HUDEP-2 (cell line): Measurements from ENCODE around the gene MKNK1.

Experiments used
- DNase-seq, 76 experiments: peaks; one replicate each; lab custom pipeline; 2025; ENCODE audit not compliant: unreplicated experiment in 76 of 76; lab: John Stamatoyannopoulos, UW

The MKNK1 gene

GRCh38 chr1:46568461-46568891 lies 35.6 kb downstream of the MKNK1 start:
- DNase-seq: no peak

GRCh38 chr1:46563341-46563740 lies 40.7 kb downstream of the MKNK1 start:
- no peak for DNase-seq

GRCh38 chr1:46562498-46562897 lies 41.6 kb downstream of the MKNK1 start:
- no peak for DNase-seq

- DNase-seq: no peak
Measured at GRCh38 chr1:46558966-46559365, 45.1 kb downstream of the MKNK1 start.

- DNase-seq: no peak
Measured at GRCh38 chr1:46558141-46558963, 45.7 kb downstream of the MKNK1 start.

- DNase-seq: peak in 25 of 76 experiments; percentile 8 to 62 (median 23)
Measured at GRCh38 chr1:46557403-46557802, 46.7 kb downstream of the MKNK1 start.

- DNase-seq: peak in 33 of 76 experiments; percentile 5 to 54 (median 23)
Measured at GRCh38 chr1:46556822-46557221, 47.2 kb downstream of the MKNK1 start.

- no peak for DNase-seq
Measured at GRCh38 chr1:46555826-46556619, 48.0 kb downstream of the MKNK1 start.

GRCh38 chr1:46554597-46555381 lies 49.3 kb downstream of the MKNK1 start:
- no peak for DNase-seq

- DNase-seq: no peak
Measured at GRCh38 chr1:46554236-46554596, 49.9 kb downstream of the MKNK1 start.

- no peak for DNase-seq
Measured at GRCh38 chr1:46553506-46553905, 50.6 kb downstream of the MKNK1 start.

GRCh38 chr1:46552357-46553237 lies 51.5 kb downstream of the MKNK1 start:
- DNase-seq: no peak

GRCh38 chr1:46551597-46552095 lies 52.4 kb downstream of the MKNK1 start, which contains the start of gene KNCN:
KNCN (minus strand) TSS chr1:46551647; CDS start chr1:46551215, 432 bp downstream.
- DNase-seq: no peak

GRCh38 chr1:46550751-46551231 lies 53.3 kb downstream of the MKNK1 start:
- peak in 5 of 76 experiments; percentile 7 to 39 (median 22) for DNase-seq

GRCh38 chr1:46549697-46550681 lies 54.1 kb downstream of the MKNK1 start:
- peak in 5 of 76 experiments; percentile 5 to 24 (median 15) for DNase-seq

- DNase-seq: peak in 22 of 76 experiments; percentile 7 to 42 (median 24)
Measured at GRCh38 chr1:46547481-46548383, 56.3 kb downstream of the MKNK1 start.

- DNase-seq: no peak
Measured at GRCh38 chr1:46546210-46546609, 57.9 kb downstream of the MKNK1 start.
